Lower leg skin (tissue), 4 donors: ENCODE results near the gene NKX2-1. TPM values are rescaled to one million over a fixed set of nuclear protein-coding genes. Genes with fewer than 3 reads are reported as not detected.

Experiments used
- DNase-seq, 2 donors: peaks; one replicate each; pipeline ENCODE4 v3.0.0-alpha.2; 2019; ENCODE audit warnings: low spot score in 2 of 2
- H3K4me3 ChIP-seq: fragments of 200-600 bp; sonication (generic); 2 replicates; pipeline ENCODE4 v1.5.1; 2017; ENCODE audit warnings: mild to moderate bottlenecking, low read depth; ENCODE audit not compliant: poor library complexity, severe bottlenecking
- POLR2A ChIP-seq, 2 donors: fragments of 450-650 bp; IDR thresholded peaks; one replicate each; pipeline ENCODE4 v1.6.1; 2016 to 2017; ENCODE audit warnings: antibody characterized with exemption in 2 of 2, mild to moderate bottlenecking in 1 of 2, moderate library complexity in 1 of 2
- WGBS, 2 donors: methylation state at CpG; one replicate each; pipeline ENCODE4 v1.1.5; 2018; 5-methylcytosine and 5-hydroxymethylcytosine counted together
- intact Hi-C: fragments of 100-400 bp; cut with DNase I; formaldehyde crosslinking; loops from one replicate; pipeline ENCODE4 v1.15.0; 2023; ENCODE audit warnings: low total_unique reads
- total RNA-seq, 4 donors: library from RNA; depleted of rRNA; stranded (reverse); fragments of >200 nt; gene quantifications; one replicate each; pipeline ENCODE4 v1.1.0, GENCODE V29; 2016
- TF ChIP-seq, protein P1 (sequence below), 3 donors: fragments of 450-650 bp; IDR thresholded peaks; one replicate each; pipeline ENCODE4 v1.5.1; 2016; ENCODE audit warnings: antibody characterized with exemption in 3 of 3, mild to moderate bottlenecking in 3 of 3, moderate library complexity in 2 of 3

Gene NKX2-1
- total RNA-seq, 4 donors from 2014 or later = not detected

- intact Hi-C loops = no loop called here
- no peak for DNase-seq
- no peak overlapping the region for H3K4me3 ChIP-seq
Observed at GRCh38 chr14:36510078-36510799, 9.8 kb downstream of the NKX2-1 start.

GRCh38 chr14:36509069-36509917 lies 10.7 kb downstream of the NKX2-1 start:
- no peak for DNase-seq
- intact Hi-C loops = no loop called here
- WGBS, 2 donors = 13 to 15% methylated on average over 14 of the region's 14 CpGs
- TF ChIP-seq, protein P1, sequence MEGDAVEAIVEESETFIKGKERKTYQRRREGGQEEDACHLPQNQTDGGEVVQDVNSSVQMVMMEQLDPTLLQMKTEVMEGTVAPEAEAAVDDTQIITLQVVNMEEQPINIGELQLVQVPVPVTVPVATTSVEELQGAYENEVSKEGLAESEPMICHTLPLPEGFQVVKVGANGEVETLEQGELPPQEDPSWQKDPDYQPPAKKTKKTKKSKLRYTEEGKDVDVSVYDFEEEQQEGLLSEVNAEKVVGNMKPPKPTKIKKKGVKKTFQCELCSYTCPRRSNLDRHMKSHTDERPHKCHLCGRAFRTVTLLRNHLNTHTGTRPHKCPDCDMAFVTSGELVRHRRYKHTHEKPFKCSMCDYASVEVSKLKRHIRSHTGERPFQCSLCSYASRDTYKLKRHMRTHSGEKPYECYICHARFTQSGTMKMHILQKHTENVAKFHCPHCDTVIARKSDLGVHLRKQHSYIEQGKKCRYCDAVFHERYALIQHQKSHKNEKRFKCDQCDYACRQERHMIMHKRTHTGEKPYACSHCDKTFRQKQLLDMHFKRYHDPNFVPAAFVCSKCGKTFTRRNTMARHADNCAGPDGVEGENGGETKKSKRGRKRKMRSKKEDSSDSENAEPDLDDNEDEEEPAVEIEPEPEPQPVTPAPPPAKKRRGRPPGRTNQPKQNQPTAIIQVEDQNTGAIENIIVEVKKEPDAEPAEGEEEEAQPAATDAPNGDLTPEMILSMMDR (IDR thresholded peaks at IDR 0.05) = no peak
- no peak for TF ChIP-seq POLR2A (IDR thresholded peaks at IDR 0.05)
- no peak overlapping the region for H3K4me3 ChIP-seq

More at GRCh38 chr14:36510078-36510799, 9.8 kb downstream of the NKX2-1 start:
- TF ChIP-seq, protein P1 (IDR thresholded peaks at IDR 0.05) = no peak
- TF ChIP-seq POLR2A (IDR thresholded peaks at IDR 0.05) = no peak
- WGBS, 2 donors = 5 to 7% methylated on average over 19 to 20 of the region's 20 CpGs

GRCh38 chr14:36508418-36509068 lies 11.5 kb downstream of the NKX2-1 start:
- 6 to 7% methylated on average over 29 to 32 of the region's 32 CpGs for whole genome bisulfite sequencing, 2 donors
- TF ChIP-seq POLR2A (IDR thresholded peaks at IDR 0.05) = no peak
- TF ChIP-seq, protein P1 (IDR thresholded peaks at IDR 0.05) = no peak
- no peak for DNase-seq
- intact Hi-C loops = no loop called here
- H3K4me3 ChIP-seq = no peak overlapping the region

- no peak overlapping the region for H3K4me3 ChIP-seq
Observed at GRCh38 chr14:36507847-36508417, 12.1 kb downstream of the NKX2-1 start.

More at GRCh38 chr14:36507847-36508417, 12.1 kb downstream of the NKX2-1 start:
- DNase-seq = no peak
- TF ChIP-seq, protein P1 (IDR thresholded peaks at IDR 0.05) = no peak
- no peak for TF ChIP-seq POLR2A (IDR thresholded peaks at IDR 0.05)
- 7 to 12% methylated on average over 28 of the region's 28 CpGs for WGBS, 2 donors
- intact Hi-C loops = no loop called here
